B cell (primary cell): ENCODE data around the gene FARP1. TPM values are rescaled to one million over a fixed set of nuclear protein-coding genes. Genes with fewer than 3 reads are reported as not detected.

Experiments used
- ATAC-seq: fragments of 200-7000 bp; cut with Tn5 transposase; one replicate; pipeline ENCODE4 v1.10.0; 2021; ENCODE audit warnings: low read depth, mild to moderate bottlenecking, moderate number of reproducible peaks, moderate library complexity
- CTCF ChIA-PET: fragments of 350-600 bp; sonication (Branson Sonifier 250); formaldehyde crosslinking; loops from one replicate; lab custom pipeline; 2021; ENCODE audit warnings: antibody characterized with exemption, inconsistent platforms; lab: Charles Lee
- POLR2A ChIA-PET: fragments of 350-600 bp; sonication (Branson Sonifier 250); formaldehyde crosslinking; loops from one replicate; lab custom pipeline; 2021; ENCODE audit warnings: antibody characterized with exemption; lab: Charles Lee
- DNase-seq: peaks from one replicate; pipeline ENCODE4 v3.0.0; 2013
- H2AFZ ChIP-seq: 2 replicates; pipeline ENCODE4 v1.6.1; 2012; ENCODE audit warnings: mild to moderate bottlenecking, low read depth, low read length; ENCODE audit not compliant: insufficient read depth, poor library complexity, severe bottlenecking
- H3K27ac ChIP-seq, 2 donors: 1 replicate in 1 of 2; 2 replicates in 1 of 2; pipeline ENCODE4 v1.5.1; 2012 to 2013; ENCODE audit warnings: low read length in 2 of 2, mild to moderate bottlenecking in 2 of 2, moderate library complexity in 1 of 2
- H3K27me3 ChIP-seq, 4 experiments: fragments of 200-600 bp in 1 of 4; sonication (generic) in 1 of 4; replicated peaks in 1 of 4; 1 replicate in 2 of 4; 2 replicates in 2 of 4; pipeline versions ENCODE4 v1.6.1 to v1.7.0; 2013 to 2016; ENCODE audit warnings: low read length in 3 of 4, mild to moderate bottlenecking in 2 of 4, mixed read lengths in 1 of 4, moderate library complexity in 1 of 4; ENCODE audit not compliant: insufficient read depth in 4 of 4, control insufficient read depth in 3 of 4; ENCODE audit errors: control extremely low read depth in 1 of 4
- H3K36me3 ChIP-seq, 2 experiments: replicated peaks in 1 of 2; 1 replicate in 1 of 2; 2 replicates in 1 of 2; pipeline versions ENCODE4 v1.6.1 to v1.7.1; 2013; ENCODE audit warnings: low read length in 1 of 2; ENCODE audit not compliant: insufficient read depth in 2 of 2, control insufficient read depth in 1 of 2; ENCODE audit errors: control extremely low read depth in 1 of 2, extremely low read depth in 1 of 2
- H3K4me1 ChIP-seq, 2 donors: fragments of 200-600 bp in 1 of 2; sonication (generic) in 1 of 2; 1 replicate in 1 of 2; 2 replicates in 1 of 2; pipeline versions ENCODE4 v1.5.1 to v1.6.1; 2013 to 2017; ENCODE audit warnings: low read length in 2 of 2; ENCODE audit not compliant: control insufficient read depth in 2 of 2, insufficient read depth in 2 of 2
- H3K4me2 ChIP-seq: replicated peaks from 2 replicates; pipeline ENCODE3; 2012; ENCODE audit warnings: mild to moderate bottlenecking, low read depth, low read length; ENCODE audit not compliant: poor library complexity, severe bottlenecking
- H3K4me3 ChIP-seq, 5 experiments: fragments of 200-600 bp in 1 of 5; sonication (generic) in 1 of 5; 1 replicate in 3 of 5; 2 replicates in 2 of 5; pipeline versions ENCODE4 v1.5.1 to v1.7.0; 2011 to 2016; ENCODE audit warnings: low read length in 4 of 5, mild to moderate bottlenecking in 4 of 5, low read depth in 2 of 5, control low read depth in 1 of 5, moderate library complexity in 1 of 5; ENCODE audit not compliant: insufficient read depth in 1 of 5; ENCODE audit errors: control extremely low read depth in 1 of 5, extremely low read depth in 1 of 5
- H3K79me2 ChIP-seq: fragments of 200-600 bp; sonication (generic); one replicate; pipeline ENCODE4 v1.6.0; 2016; ENCODE audit warnings: low read length; ENCODE audit not compliant: control insufficient read depth, insufficient read depth
- H3K9ac ChIP-seq: fragments of 200-600 bp; sonication (generic); 2 replicates; pipeline ENCODE4 v1.6.1; 2017; ENCODE audit warnings: mild to moderate bottlenecking, low read length, moderate library complexity
- H3K9me3 ChIP-seq, 3 donors: one replicate each; pipeline versions ENCODE4 v1.6.1 to v1.7.1; 2013; ENCODE audit warnings: low read length in 2 of 3; ENCODE audit not compliant: control insufficient read depth in 2 of 3, insufficient read depth in 1 of 3; ENCODE audit errors: control extremely low read depth in 1 of 3
- H4K20me1 ChIP-seq: 2 replicates; pipeline ENCODE4 v1.6.0; 2012; ENCODE audit warnings: mild to moderate bottlenecking, low read length; ENCODE audit not compliant: insufficient read depth, control insufficient read depth, poor library complexity, severe bottlenecking
- H3K27ac Mint-ChIP-seq: one replicate; pipeline ENCODE4 v1.8.0; 2021; ENCODE audit warnings: mixed read lengths
- H3K27me3 Mint-ChIP-seq: one replicate; pipeline ENCODE4 v1.8.0; 2021; ENCODE audit warnings: mixed read lengths
- H3K4me1 Mint-ChIP-seq: one replicate; pipeline ENCODE4 v1.8.0; 2021; ENCODE audit warnings: mixed read lengths
- H3K4me3 Mint-ChIP-seq: one replicate; pipeline ENCODE4 v1.8.0; 2021; ENCODE audit warnings: mixed read lengths
- H3K9me3 Mint-ChIP-seq: one replicate; pipeline ENCODE4 v1.8.0; 2022; ENCODE audit warnings: mixed read lengths; ENCODE audit not compliant: insufficient read depth
- CTCF ChIP-seq: fragments of 200-600 bp; IDR thresholded peaks from one replicate; pipeline ENCODE4 v1.8.0; 2022; ENCODE audit warnings: antibody characterized with exemption, mild to moderate bottlenecking
- EZH2 ChIP-seq: IDR thresholded peaks from 2 replicates; pipeline ENCODE4 v1.6.1; 2012; ENCODE audit warnings: borderline replicate concordance, low read depth, mild to moderate bottlenecking, moderate library complexity, low read length; ENCODE audit not compliant: insufficient read depth, poor library complexity, severe bottlenecking
- WGBS: methylation state at CpG from one replicate; pipeline ENCODE4 v1.1.5; 2013; ENCODE audit warnings: missing lambda C conversion rate; ENCODE audit not compliant: insufficient coverage; 5-methylcytosine and 5-hydroxymethylcytosine counted together
- intact Hi-C: fragments of 100-400 bp; cut with micrococcal nuclease; formaldehyde crosslinking; loops from one replicate; pipeline ENCODE4 v1.10.0; 2022
- polyA plus RNA-seq: library from polyadenylated mRNA; depleted of rRNA; stranded (reverse); fragments of >200 nt; gene quantifications from 2 replicates; pipeline ENCODE4 v1.2.3, GENCODE V29; 2012
- total RNA-seq, 2 donors: library from RNA; stranded (reverse); fragments of 120-200 nt in 1 of 2; gene quantifications; 1 replicate in 1 of 2; 2 replicates in 1 of 2; pipeline versions ENCODE4 v1.2.3 to v1.2.4, GENCODE V29; 2013 to 2022

FARP1 gene
- total and polyA plus RNA-seq, 2 donors (not counting 1 experiment from before 2014, with no cell fraction given), result 0.15 to 1.5 TPM

GRCh38 chr13:98315902-98316301, 173.0 kb downstream of the FARP1 start:
- no peak overlapping the region for H3K4me3 Mint-ChIP-seq
- no peak overlapping the region for H3K4me3 ChIP-seq
- CTCF ChIA-PET, result no interaction called here

GRCh38 chr13:98317573-98318171, 174.8 kb downstream of the FARP1 start:
- no peaks in the 10 kb centered on the region for H3K4me1 Mint-ChIP-seq
- Histone ChIP-seq H3K36me3 (no peaks in the 10 kb centered on the region), H3K4me3 (no peak overlapping the region), H3K27ac (no peak overlapping the region), H3K27me3 (no peaks in the 10 kb centered on the region), H3K4me2 (no peak overlapping the region), H3K9me3 (no peaks in the 10 kb centered on the region), H3K79me2 (no peaks in the 10 kb centered on the region), H2AFZ (no peak overlapping the region), H3K4me1 (no peaks in the 10 kb centered on the region), H3K9ac (no peak overlapping the region), H4K20me1 (no peaks in the 10 kb centered on the region)
- peaks cover 7% of the 10 kb centered on the region for H3K27me3 Mint-ChIP-seq
- H3K4me3 Mint-ChIP-seq, result no peak overlapping the region
- no peaks in the 10 kb centered on the region for H3K9me3 Mint-ChIP-seq
- DNase-seq (no peak), ATAC-seq (no peak)
- no peak overlapping the region for H3K27ac Mint-ChIP-seq
- ChIA-PET POLR2A (no interaction called here), CTCF (no interaction called here)
- intact Hi-C loops, result no loop called here
- TF ChIP-seq EZH2 (no peak), CTCF (no peak)
- 81% methylated on average over 3 of the region's 3 CpGs for WGBS

More at GRCh38 chr13:98315902-98316301, 173.0 kb downstream of the FARP1 start:
- H3K27ac Mint-ChIP-seq, result no peak overlapping the region
- intact Hi-C loops, result no loop called here
- no peaks in the 10 kb centered on the region for H3K9me3 ChIP-seq
- no peak overlapping the region for H2AFZ ChIP-seq
- H4K20me1 ChIP-seq, result no peaks in the 10 kb centered on the region
- POLR2A ChIA-PET, result no interaction called here
- no peaks in the 10 kb centered on the region for H3K9me3 Mint-ChIP-seq
- H3K36me3 ChIP-seq, result no peaks in the 10 kb centered on the region
- H3K79me2 ChIP-seq, result no peaks in the 10 kb centered on the region
- H3K4me2 ChIP-seq, result no peak overlapping the region
- DNase-seq, result no peak
- H3K4me1 ChIP-seq, result no peaks in the 10 kb centered on the region
- H3K27ac ChIP-seq, result no peak overlapping the region
- H3K27me3 Mint-ChIP-seq, result peaks cover 7% of the 10 kb centered on the region
- no peaks in the 10 kb centered on the region for H3K4me1 Mint-ChIP-seq
- 94% methylated on average over 8 of the region's 8 CpGs for WGBS
- H3K27me3 ChIP-seq, result no peaks in the 10 kb centered on the region
- H3K9ac ChIP-seq, result no peak overlapping the region
- no peak for TF ChIP-seq EZH2
- no peak for TF ChIP-seq CTCF
- no peak for ATAC-seq
